Panc1 (cell line): ENCODE data around the gene NKD1. TPM values are rescaled to one million over a fixed set of nuclear protein-coding genes. Genes with fewer than 3 reads are reported as not detected.

Experiments
- ATAC-seq: fragments of 200-7000 bp; cut with Tn5 transposase; 2 replicates; pipeline ENCODE4 v1.9.1; 2020; ENCODE audit warnings: mild to moderate bottlenecking, moderate library complexity
- BruUV-seq: library from RNA; stranded (reverse); fragments of 400-500 nt; replicated peaks from 2 replicates; lab custom pipeline; 2021; lab: Mats Ljungman, UMichigan
- CTCF ChIA-PET: fragments of 300-600 bp; sonication (Branson Sonifier 250); formaldehyde crosslinking; loops from one replicate; lab custom pipeline; 2022; ENCODE audit warnings: antibody characterized with exemption; lab: Charles Lee
- POLR2A ChIA-PET: fragments of 300-600 bp; sonication (Branson Sonifier 250); formaldehyde crosslinking; loops from one replicate; lab custom pipeline; 2022; ENCODE audit warnings: antibody characterized with exemption; lab: Charles Lee
- DNase-seq: peaks from one replicate; pipeline ENCODE4 v3.0.0-alpha.2; 2010; ENCODE audit warnings: low read depth, low spot score
- H3K27ac ChIP-seq: 2 replicates; pipeline ENCODE4 v1.5.1; 2011; ENCODE audit warnings: mild to moderate bottlenecking, low read length, inconsistent platforms
- H3K27me3 ChIP-seq: fragments of 200-500 bp; sonication (Bioruptor generic); 2 replicates; pipeline ENCODE4 v1.6.0; 2014; ENCODE audit warnings: low read length, inconsistent platforms; ENCODE audit not compliant: control insufficient read depth, insufficient read depth
- H3K36me3 ChIP-seq: fragments of 200-500 bp; sonication (Bioruptor generic); 2 replicates; pipeline ENCODE4 v1.5.1; 2014; ENCODE audit warnings: inconsistent platforms, mild to moderate bottlenecking, low read length, moderate library complexity; ENCODE audit not compliant: control insufficient read depth, insufficient read depth
- H3K4me1 ChIP-seq: 2 replicates; pipeline ENCODE4 v1.5.1; 2011; ENCODE audit warnings: inconsistent platforms, mild to moderate bottlenecking, low read length, moderate library complexity; ENCODE audit not compliant: control insufficient read depth, insufficient read depth
- H3K4me3 ChIP-seq, 2 experiments: 2 replicates each; pipeline ENCODE4 v1.5.1; 2011 to 2012; ENCODE audit warnings: low read depth in 2 of 2, low read length in 2 of 2, mild to moderate bottlenecking in 2 of 2, inconsistent platforms in 1 of 2, moderate library complexity in 1 of 2
- H3K9me3 ChIP-seq: fragments of 200-500 bp; sonication (Bioruptor generic); 2 replicates; pipeline ENCODE4 v1.5.1; 2014; ENCODE audit warnings: low read depth, mild to moderate bottlenecking, inconsistent platforms, low read length, moderate library complexity; ENCODE audit not compliant: control insufficient read depth, insufficient read depth
- POLR2AphosphoS5 ChIP-seq: IDR thresholded peaks from 2 replicates; pipeline ENCODE4 v1.6.1; 2012; ENCODE audit warnings: mild to moderate bottlenecking, low read depth, low read length, moderate library complexity
- SIN3A ChIP-seq: IDR thresholded peaks from 2 replicates; pipeline ENCODE4 v1.6.1; 2012; ENCODE audit warnings: low read depth, mild to moderate bottlenecking, low read length, moderate library complexity, borderline replicate concordance; ENCODE audit not compliant: insufficient read depth
- TCF7L2 ChIP-seq: IDR thresholded peaks from 2 replicates; pipeline ENCODE4 v1.6.1; 2011; ENCODE audit warnings: mild to moderate bottlenecking, low read depth, low read length, inconsistent platforms
- in situ Hi-C: cut with HindIII; loops from 2 replicates; pipeline ENCODE4 v1.10.0; 2016; ENCODE audit warnings: low sequenced_read_pairs, low pct_unique_long_range_greater_than_20kb
- intact Hi-C: fragments of 100-400 bp; cut with micrococcal nuclease; formaldehyde crosslinking; loops from one replicate; pipeline ENCODE4 v1.10.0; 2022; ENCODE audit not compliant: unreplicated experiment
- total RNA-seq: library from RNA; stranded (reverse); gene quantifications from one replicate; pipeline ENCODE4 v1.2.1, GENCODE V29; 2021; ENCODE audit not compliant: unreplicated experiment
- TF ChIP-seq, protein P1 (sequence below), 2 experiments: IDR thresholded peaks; 2 replicates each; pipeline ENCODE4 v1.6.1; 2011 to 2012; ENCODE audit warnings: low read depth in 2 of 2, control low read depth in 1 of 2, low read length in 1 of 2, mild to moderate bottlenecking in 1 of 2, moderate library complexity in 1 of 2; ENCODE audit not compliant: insufficient read depth in 1 of 2
- TF ChIP-seq, protein P2 (sequence below): fragments of 450-650 bp; IDR thresholded peaks from 2 replicates; pipeline ENCODE4 v1.5.1; 2017; ENCODE audit warnings: mild to moderate bottlenecking

Gene NKD1
- total RNA-seq, 1 experiment from 2014 or later = 0.18 TPM

DNA sequence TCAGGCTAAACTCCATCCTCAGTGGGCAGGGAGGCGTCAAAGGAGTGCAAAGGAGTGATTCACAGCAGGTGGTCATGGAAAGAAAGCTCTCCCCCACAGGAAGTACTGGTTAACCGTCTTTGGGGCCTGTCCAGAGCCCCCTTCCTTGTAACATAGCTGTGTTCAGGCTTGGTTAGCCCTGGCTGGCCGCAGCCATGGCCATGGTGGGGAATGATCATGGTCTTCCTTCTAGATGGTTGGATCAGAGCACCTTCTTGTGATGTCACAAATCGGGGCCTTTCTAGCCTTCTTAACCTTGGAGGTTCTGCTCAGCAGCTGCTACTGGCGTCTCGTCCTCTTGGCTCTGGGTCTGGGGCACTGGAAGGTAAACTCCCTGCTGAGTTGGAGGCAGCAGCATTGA lies 15.8 kb downstream of the NKD1 start:
- Histone ChIP-seq H3K36me3 (no peaks in the 10 kb centered on the region), H3K9me3 (no peaks in the 10 kb centered on the region), H3K27me3 (no peaks in the 10 kb centered on the region), H3K4me3 (no peak overlapping the region), H3K27ac (no peak overlapping the region), H3K4me1 (no peaks in the 10 kb centered on the region)
- intact Hi-C loops = no loop called here
- in situ Hi-C loops = no loop called here
- POLR2A ChIA-PET = no interaction called here
- CTCF ChIA-PET = no interaction called here
- no peak for ATAC-seq
- TF ChIP-seq SIN3A (no peak), TCF7L2 (no peak), POLR2AphosphoS5 (no peak)
- TF ChIP-seq, protein P1, sequence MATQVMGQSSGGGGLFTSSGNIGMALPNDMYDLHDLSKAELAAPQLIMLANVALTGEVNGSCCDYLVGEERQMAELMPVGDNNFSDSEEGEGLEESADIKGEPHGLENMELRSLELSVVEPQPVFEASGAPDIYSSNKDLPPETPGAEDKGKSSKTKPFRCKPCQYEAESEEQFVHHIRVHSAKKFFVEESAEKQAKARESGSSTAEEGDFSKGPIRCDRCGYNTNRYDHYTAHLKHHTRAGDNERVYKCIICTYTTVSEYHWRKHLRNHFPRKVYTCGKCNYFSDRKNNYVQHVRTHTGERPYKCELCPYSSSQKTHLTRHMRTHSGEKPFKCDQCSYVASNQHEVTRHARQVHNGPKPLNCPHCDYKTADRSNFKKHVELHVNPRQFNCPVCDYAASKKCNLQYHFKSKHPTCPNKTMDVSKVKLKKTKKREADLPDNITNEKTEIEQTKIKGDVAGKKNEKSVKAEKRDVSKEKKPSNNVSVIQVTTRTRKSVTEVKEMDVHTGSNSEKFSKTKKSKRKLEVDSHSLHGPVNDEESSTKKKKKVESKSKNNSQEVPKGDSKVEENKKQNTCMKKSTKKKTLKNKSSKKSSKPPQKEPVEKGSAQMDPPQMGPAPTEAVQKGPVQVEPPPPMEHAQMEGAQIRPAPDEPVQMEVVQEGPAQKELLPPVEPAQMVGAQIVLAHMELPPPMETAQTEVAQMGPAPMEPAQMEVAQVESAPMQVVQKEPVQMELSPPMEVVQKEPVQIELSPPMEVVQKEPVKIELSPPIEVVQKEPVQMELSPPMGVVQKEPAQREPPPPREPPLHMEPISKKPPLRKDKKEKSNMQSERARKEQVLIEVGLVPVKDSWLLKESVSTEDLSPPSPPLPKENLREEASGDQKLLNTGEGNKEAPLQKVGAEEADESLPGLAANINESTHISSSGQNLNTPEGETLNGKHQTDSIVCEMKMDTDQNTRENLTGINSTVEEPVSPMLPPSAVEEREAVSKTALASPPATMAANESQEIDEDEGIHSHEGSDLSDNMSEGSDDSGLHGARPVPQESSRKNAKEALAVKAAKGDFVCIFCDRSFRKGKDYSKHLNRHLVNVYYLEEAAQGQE (IDR thresholded peaks at IDR 0.05; ENCODE audit: insufficient read depth in 1 of 2, low read depth in 2 of 2, low read length in 1 of 2) = no peak
- TF ChIP-seq, protein P2, sequence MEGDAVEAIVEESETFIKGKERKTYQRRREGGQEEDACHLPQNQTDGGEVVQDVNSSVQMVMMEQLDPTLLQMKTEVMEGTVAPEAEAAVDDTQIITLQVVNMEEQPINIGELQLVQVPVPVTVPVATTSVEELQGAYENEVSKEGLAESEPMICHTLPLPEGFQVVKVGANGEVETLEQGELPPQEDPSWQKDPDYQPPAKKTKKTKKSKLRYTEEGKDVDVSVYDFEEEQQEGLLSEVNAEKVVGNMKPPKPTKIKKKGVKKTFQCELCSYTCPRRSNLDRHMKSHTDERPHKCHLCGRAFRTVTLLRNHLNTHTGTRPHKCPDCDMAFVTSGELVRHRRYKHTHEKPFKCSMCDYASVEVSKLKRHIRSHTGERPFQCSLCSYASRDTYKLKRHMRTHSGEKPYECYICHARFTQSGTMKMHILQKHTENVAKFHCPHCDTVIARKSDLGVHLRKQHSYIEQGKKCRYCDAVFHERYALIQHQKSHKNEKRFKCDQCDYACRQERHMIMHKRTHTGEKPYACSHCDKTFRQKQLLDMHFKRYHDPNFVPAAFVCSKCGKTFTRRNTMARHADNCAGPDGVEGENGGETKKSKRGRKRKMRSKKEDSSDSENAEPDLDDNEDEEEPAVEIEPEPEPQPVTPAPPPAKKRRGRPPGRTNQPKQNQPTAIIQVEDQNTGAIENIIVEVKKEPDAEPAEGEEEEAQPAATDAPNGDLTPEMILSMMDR = no peak
- no TSS peak for BruUV-seq
- no peak for DNase-seq

DNA sequence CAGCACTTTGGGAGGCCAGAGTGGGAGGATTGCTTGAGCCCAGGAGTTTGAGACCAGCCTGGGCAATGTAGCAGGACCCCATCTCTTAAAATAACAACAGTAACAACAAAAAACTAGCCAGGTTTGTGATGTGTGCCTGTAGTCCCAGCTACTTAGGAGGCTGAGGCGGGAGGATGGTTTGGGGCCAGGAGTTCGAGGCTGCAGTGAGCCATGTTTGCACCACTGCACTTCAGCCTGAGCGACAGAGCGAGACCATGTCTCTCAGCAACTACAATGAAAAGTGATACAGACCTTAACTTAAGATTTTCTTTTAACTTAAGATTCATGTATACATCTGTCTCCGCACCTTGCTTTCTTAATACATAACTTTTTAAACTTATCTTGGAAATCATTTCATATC lies 17.2 kb downstream of the NKD1 start:
- TF ChIP-seq SIN3A = no peak
- TF ChIP-seq, protein P1 (IDR thresholded peaks at IDR 0.05; ENCODE audit: insufficient read depth in 1 of 2, low read depth in 2 of 2, low read length in 1 of 2) = no peak
- TF ChIP-seq, protein P2 = no peak
- no peak for TF ChIP-seq POLR2AphosphoS5
- TF ChIP-seq TCF7L2 = no peak

More for the DNA sequence above, 17.2 kb downstream of the NKD1 start:
- Histone ChIP-seq H3K36me3 (no peaks in the 10 kb centered on the region), H3K4me1 (no peaks in the 10 kb centered on the region), H3K4me3 (no peak overlapping the region), H3K9me3 (no peaks in the 10 kb centered on the region), H3K27me3 (no peaks in the 10 kb centered on the region), H3K27ac (no peak overlapping the region)
- DNase-seq (no peak), ATAC-seq (no peak)
- in situ Hi-C loops = no loop called here
- intact Hi-C loops = no loop called here
- no TSS peak for BruUV-seq
- POLR2A ChIA-PET = no interaction called here
- CTCF ChIA-PET = no interaction called here
